Measurements from ENCODE around the gene LRRC56. TPM values are rescaled to one million over a fixed set of nuclear protein-coding genes. Genes with fewer than 3 reads are reported as not detected.

Gene LRRC56
- total and polyA plus RNA-seq, 9 of the 15 experiments (the other 6 are each of a cell fraction or from before 2014, with no cell fraction given) = 0.03 to 4.5 (median 1.0) TPM; not detected in 1

GRCh38 chr11:536841-537621 is at the start of gene LRRC56 (continued):
- TF ChIP-seq ELK1 (CRISPR knock-in tag; IDR thresholded peaks at IDR 0.05) (no peak; the same call in 1 of the 2 replicates), FOXA3 (CRISPR knock-in tag; conservative IDR thresholded peaks at IDR 0.05 in 1 of 2, IDR thresholded peaks at IDR 0.05 in 1 of 2) (no peak), CBFA2T2 (conservative IDR thresholded peaks at IDR 0.05) (peak; percentile 32; the same call in 1 of the 2 replicates), MAZ (CRISPR knock-in tag; conservative IDR thresholded peaks at IDR 0.05 in 1 of 2, IDR thresholded peaks at IDR 0.05 in 1 of 2) (peak in 1 of 2 experiments; percentile 70; a peak in 1 of 4 replicates), MCM2 (IDR thresholded peaks at IDR 0.05; ENCODE audit: low read depth) (no peak), GABPA (tag; conservative IDR thresholded peaks at IDR 0.05; ENCODE audit: low read depth) (peak; percentile 41), ZBTB33 (CRISPR knock-in tag; IDR thresholded peaks at IDR 0.05) (peak; percentile 99), ZNF668 (CRISPR knock-in tag; IDR thresholded peaks at IDR 0.05) (no peak), RB1 (IDR thresholded peaks at IDR 0.05; ENCODE audit: low read depth) (peak; percentile 41; the same call in 1 of the 2 replicates), DNMT1 (IDR thresholded peaks at IDR 0.05) (no peak), MGA (IDR thresholded peaks at IDR 0.05) (peak; percentile 84), HDAC2 (IDR thresholded peaks at IDR 0.05) (0 out of 2 replicates have a peak, but pooled peaks have one; percentile 30)
